Peyer's patch (tissue), 4 donors: Measurements from ENCODE around the gene CIB4.

Experiments used
- POLR2A ChIP-seq, 2 donors: fragments of 450-650 bp; IDR thresholded peaks; one replicate each; pipeline ENCODE4 v1.5.1; 2017; ENCODE audit warnings: antibody characterized with exemption in 2 of 2, mild to moderate bottlenecking in 2 of 2, moderate library complexity in 2 of 2
- TF ChIP-seq, protein P1 (sequence below), 6 experiments: fragments of 450-650 bp in 4 of 6; fragments of 200-600 bp in 2 of 6; sonication (generic) in 1 of 6; IDR thresholded peaks; one replicate each; pipeline ENCODE4 v1.5.1; 2017 to 2019; ENCODE audit warnings: antibody characterized with exemption in 6 of 6, mild to moderate bottlenecking in 3 of 6, moderate library complexity in 1 of 6

DNA sequence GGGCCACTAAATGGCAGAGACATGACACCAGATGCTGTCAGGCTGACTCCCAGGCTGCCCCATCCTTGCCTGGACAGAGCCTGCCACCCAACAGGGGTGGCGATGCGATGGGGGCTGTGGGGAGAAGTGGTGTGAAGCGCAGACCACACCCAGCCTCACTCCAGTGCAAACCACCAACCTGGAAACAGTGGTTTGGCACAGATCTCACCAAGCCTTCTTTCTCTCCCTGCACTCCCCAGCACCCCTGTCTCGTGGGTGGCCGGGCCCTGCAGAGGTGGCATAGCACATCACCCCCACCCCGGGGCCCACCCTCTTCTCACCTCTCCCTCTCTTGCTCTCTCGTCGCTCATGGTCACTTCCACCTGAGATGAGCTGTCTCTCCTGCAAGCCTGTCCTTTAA is 32.6 kb downstream of the CIB4 start:
- TF ChIP-seq, protein P1, sequence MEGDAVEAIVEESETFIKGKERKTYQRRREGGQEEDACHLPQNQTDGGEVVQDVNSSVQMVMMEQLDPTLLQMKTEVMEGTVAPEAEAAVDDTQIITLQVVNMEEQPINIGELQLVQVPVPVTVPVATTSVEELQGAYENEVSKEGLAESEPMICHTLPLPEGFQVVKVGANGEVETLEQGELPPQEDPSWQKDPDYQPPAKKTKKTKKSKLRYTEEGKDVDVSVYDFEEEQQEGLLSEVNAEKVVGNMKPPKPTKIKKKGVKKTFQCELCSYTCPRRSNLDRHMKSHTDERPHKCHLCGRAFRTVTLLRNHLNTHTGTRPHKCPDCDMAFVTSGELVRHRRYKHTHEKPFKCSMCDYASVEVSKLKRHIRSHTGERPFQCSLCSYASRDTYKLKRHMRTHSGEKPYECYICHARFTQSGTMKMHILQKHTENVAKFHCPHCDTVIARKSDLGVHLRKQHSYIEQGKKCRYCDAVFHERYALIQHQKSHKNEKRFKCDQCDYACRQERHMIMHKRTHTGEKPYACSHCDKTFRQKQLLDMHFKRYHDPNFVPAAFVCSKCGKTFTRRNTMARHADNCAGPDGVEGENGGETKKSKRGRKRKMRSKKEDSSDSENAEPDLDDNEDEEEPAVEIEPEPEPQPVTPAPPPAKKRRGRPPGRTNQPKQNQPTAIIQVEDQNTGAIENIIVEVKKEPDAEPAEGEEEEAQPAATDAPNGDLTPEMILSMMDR (IDR thresholded peaks at IDR 0.05): no peak
- no peak for TF ChIP-seq POLR2A (IDR thresholded peaks at IDR 0.05)
